AG09319 (cell line): ENCODE results near the gene GALNT17.
"Not testable (repeated sequence)": the region's sequence is repeated elsewhere in the genome, so short reads cannot be mapped to it uniquely, and the experiment has no call there.

ENCODE experiments used
- DNase-seq: peaks from one replicate; pipeline ENCODE4 v3.0.0-alpha.2; 2010; ENCODE audit warnings: low read depth; ENCODE audit errors: extremely low read depth
- CTCF ChIP-seq: IDR thresholded peaks from 2 replicates; pipeline ENCODE4 v1.5.1; 2011; ENCODE audit warnings: low read depth, mild to moderate bottlenecking, inconsistent platforms, low read length, moderate library complexity

GALNT17 gene

GRCh38 chr7:71243736-71244410 is 111.9 kb downstream of the GALNT17 start:
- TF ChIP-seq CTCF, result no peak

GRCh38 chr7:71245038-71245437 is 113.1 kb downstream of the GALNT17 start:
- no peak for DNase-seq
- TF ChIP-seq CTCF, result no peak

More at GRCh38 chr7:71243736-71244410, 111.9 kb downstream of the GALNT17 start:
- DNase-seq, result no peak

DNA sequence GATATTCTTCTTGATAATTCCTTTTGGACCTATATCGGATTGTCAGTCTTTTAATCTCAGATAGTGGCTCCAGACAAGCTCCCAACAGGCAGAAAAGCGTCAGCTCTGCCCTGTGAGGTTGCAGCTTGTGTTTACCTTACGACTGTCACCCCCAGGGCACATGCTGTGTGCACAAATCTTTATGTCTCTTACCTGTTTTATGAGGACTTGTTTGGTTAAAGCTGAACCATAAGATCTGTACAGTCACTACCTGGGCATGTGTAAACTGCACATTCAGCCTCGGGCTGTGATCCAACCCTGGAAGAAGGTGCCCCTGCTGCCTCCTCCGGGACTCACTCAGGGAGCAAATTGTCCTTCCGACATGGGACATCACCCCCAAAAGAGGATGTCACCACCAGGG is 119.8 kb downstream of the GALNT17 start:
- TF ChIP-seq CTCF, result no peak
- DNase-seq, result no peak

DNA sequence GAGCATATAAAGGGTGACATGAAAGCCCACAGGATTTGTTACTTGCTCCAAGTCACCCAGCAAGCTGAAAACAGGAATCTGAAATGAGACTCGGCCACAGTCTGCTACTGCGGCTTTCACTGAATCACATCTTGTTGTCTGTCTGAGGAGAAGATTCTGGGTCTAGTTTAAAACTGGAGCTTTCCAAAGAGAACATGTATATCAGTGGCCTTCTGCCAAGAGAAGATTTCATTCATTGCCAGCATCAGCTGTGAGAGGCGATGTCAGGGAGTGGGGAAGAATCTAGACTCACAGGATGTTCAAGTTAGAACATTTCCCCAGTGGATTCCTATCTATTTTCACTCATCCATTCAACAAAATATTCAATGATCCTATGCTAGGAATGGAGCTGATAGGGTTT is 122.8 kb downstream of the GALNT17 start:
- no peak for DNase-seq
- TF ChIP-seq CTCF, result no peak

DNA sequence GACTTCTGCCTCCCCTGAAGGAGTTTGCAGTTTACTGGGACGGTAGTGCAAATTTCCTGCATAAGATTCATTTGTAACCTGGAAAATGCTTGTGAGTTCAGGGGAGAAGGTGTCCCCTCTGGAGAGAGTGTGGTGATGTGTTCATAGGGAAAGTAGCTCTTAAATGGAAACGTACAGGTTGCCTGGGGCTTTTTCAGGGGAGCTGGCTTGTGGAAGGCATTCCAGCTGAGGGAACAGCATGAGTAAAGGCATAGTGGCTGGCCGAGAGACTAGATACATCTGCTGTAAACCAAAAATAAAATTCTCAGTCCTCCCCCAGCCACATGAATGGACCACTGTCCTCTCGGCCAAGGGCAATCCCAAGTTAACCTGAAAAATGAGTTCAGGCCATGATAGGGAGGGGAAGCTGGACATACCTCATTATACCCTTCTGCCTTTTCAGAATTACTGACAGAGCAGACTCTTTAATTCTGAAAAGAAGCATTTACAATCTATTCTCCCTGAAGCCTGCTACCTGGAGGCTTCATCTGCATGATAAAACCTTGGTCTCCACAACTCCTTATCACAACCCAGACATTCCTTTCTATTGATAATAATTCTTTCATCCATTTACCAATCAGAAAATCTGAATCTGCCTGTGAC is 123.7 kb downstream of the GALNT17 start:
- no peak for DNase-seq
- TF ChIP-seq CTCF, result no peak

DNA sequence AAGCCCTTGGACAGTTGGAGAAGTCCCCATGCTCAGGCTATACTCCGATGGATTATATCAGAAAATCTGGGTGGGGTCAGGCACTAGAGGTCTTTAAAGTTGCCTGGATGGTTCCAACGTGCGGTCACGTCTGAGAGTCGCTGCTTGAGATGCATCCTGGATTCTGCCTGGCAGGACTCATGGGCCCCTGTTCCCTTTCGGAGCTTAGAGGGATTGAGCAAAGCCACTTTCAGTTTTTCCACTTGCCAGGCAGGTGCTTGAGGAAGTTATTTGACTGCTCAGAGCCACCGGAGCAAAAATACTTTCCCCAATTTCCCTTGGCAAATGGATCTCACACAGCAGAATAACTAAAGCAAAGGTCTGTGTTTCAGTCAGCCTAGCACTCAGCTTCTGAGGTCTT is 129.1 kb downstream of the GALNT17 start:
- no peak for DNase-seq
- TF ChIP-seq CTCF, result no peak

DNA sequence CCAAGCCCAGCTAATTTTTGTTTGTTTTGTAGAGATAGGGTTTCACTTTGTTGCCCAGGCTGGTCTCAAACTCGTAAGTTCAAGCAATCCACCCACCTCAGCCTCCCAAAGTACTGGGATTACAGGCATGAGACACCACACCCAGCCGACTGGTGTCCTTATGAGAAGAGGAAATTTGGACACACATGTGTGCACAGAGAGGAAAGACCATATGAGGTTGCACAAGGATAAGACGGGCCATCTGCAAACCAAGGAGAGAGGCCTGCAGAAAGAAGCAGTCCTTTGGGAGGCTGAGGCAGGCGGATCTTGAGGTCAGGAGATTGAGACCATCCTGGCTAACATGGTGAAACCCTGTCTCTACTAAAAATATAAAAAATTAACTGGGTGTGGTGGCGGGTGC is 130.9 kb downstream of the GALNT17 start:
- DNase-seq, result not testable (repeated sequence)

DNA sequence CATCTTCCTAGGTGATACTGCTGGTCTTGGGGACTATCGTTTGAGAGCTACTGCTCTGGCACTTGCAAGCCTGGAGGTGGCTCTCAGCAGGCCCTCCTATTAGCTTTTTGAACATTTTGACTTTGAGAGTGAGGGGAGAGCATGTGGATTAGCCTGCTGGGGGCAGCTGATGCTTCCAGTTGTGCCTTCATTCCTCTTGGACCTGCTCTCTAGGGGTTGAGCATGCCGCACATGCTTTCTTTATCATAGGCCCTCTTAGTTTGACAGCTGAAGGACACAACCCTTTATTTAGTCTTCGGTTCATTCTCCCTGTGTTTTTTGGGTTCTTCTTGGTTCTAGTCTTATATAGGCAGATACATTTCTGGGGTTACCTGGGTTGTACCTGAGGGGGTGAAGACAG is 132.1 kb downstream of the GALNT17 start:
- no peak for DNase-seq
- TF ChIP-seq CTCF, result no peak
